K562 (cell line): Measurements from ENCODE around the gene EYA2. TPM values are rescaled to one million over a fixed set of nuclear protein-coding genes. Genes with fewer than 3 reads are reported as not detected.

ENCODE experiments used
- ATAC-seq: fragments of 200-7000 bp; cut with Tn5 transposase; 3 replicates; pipeline ENCODE4 v1.9.1; 2020; ENCODE audit warnings: moderate library complexity
- BruUV-seq: library from RNA; stranded (reverse); fragments of 400-500 nt; replicated peaks from 2 replicates; lab custom pipeline; 2021; lab: Mats Ljungman, UMichigan
- CTCF ChIA-PET: fragments of 300-600 bp; formaldehyde crosslinking; extraction: SDS; loops from one replicate; lab custom pipeline; 2021; ENCODE audit warnings: low intra/inter-chr PET ratio; lab: Yijun Ruan, JAX
- POLR2A ChIA-PET: fragments of 300-600, 350-650 bp; sonication (Branson Sonifier 250); formaldehyde crosslinking; extraction: SDS; loops from one replicate; lab custom pipeline; 2021; ENCODE audit warnings: antibody characterized with exemption, inconsistent platforms; lab: Yijun Ruan, JAX
- DNase-seq, 4 experiments: peaks; one replicate each; pipeline versions ENCODE4 v3.0.0 to v3.0.0-alpha.2; 2011 to 2018; ENCODE audit warnings: low spot score in 3 of 4, mixed read lengths in 3 of 4; ENCODE audit errors: extremely low read depth in 1 of 4
- FAIRE-seq: peaks from 2 replicates; lab custom pipeline; 2011; peaks lifted over from hg19 to GRCh38; lab: Jason Lieb, UNC
- H2AFZ ChIP-seq: 2 replicates; pipeline ENCODE4 v1.6.0; 2011; ENCODE audit warnings: low read depth, low read length, control low read depth, inconsistent platforms
- H3K27ac ChIP-seq: fragments of 200-600 bp; 3 replicates; pipeline ENCODE4 v1.8.0; 2011; ENCODE audit warnings: low read depth, mild to moderate bottlenecking, control low read depth, inconsistent platforms, low read length, moderate library complexity, mixed read lengths; ENCODE audit errors: extremely low read depth
- H3K27me3 ChIP-seq, 2 experiments: fragments of 300-600 bp in 1 of 2; 2 replicates in 1 of 2; 3 replicates in 1 of 2; pipeline versions ENCODE4 v1.6.0 to v1.8.0; 2011; ENCODE audit warnings: inconsistent platforms in 2 of 2, low read length in 2 of 2, mild to moderate bottlenecking in 1 of 2, mixed read lengths in 1 of 2, moderate library complexity in 1 of 2; ENCODE audit not compliant: control insufficient read depth in 2 of 2, insufficient read depth in 2 of 2
- H3K36me3 ChIP-seq: fragments of 300-600 bp; 3 replicates; pipeline ENCODE4 v1.8.0; 2011; ENCODE audit warnings: mild to moderate bottlenecking, low read length, inconsistent platforms; ENCODE audit not compliant: control insufficient read depth, insufficient read depth
- H3K4me1 ChIP-seq, 2 experiments: fragments of 200-600 bp in 1 of 2; replicated peaks in 1 of 2; 2 replicates in 1 of 2; 3 replicates in 1 of 2; pipeline versions ENCODE4 v1.5.1 to v1.8.0; 2011; ENCODE audit warnings: inconsistent platforms in 2 of 2, low read length in 2 of 2, mild to moderate bottlenecking in 1 of 2, mixed read lengths in 1 of 2, moderate library complexity in 1 of 2; ENCODE audit not compliant: control insufficient read depth in 2 of 2, insufficient read depth in 2 of 2
- H3K4me2 ChIP-seq: 2 replicates; pipeline ENCODE4 v1.6.1; 2011; ENCODE audit warnings: low read length, control low read depth, inconsistent platforms, mixed read lengths; ENCODE audit not compliant: insufficient read depth
- H3K4me3 ChIP-seq: fragments of 200-600 bp; sonication (generic), shearing (Covaris generic); 2 replicates; pipeline ENCODE4 v1.5.1; 2016; ENCODE audit warnings: control low read depth, inconsistent platforms
- H3K79me2 ChIP-seq: fragments of 200-600 bp; 3 replicates; pipeline ENCODE4 v1.8.0; 2011; ENCODE audit warnings: low read length, inconsistent platforms; ENCODE audit not compliant: control insufficient read depth, insufficient read depth
- H3K9ac ChIP-seq, 2 experiments: 2 replicates each; pipeline versions ENCODE4 v1.6.0 to v1.6.1; 2011; ENCODE audit warnings: low read depth in 2 of 2, low read length in 2 of 2, control low read depth in 1 of 2, inconsistent platforms in 1 of 2, mild to moderate bottlenecking in 1 of 2, mixed read lengths in 1 of 2; ENCODE audit not compliant: insufficient read depth in 1 of 2
- H3K9me1 ChIP-seq: one replicate; pipeline ENCODE4 v1.6.0; 2011; ENCODE audit warnings: inconsistent platforms, mild to moderate bottlenecking, low read length, moderate library complexity; ENCODE audit not compliant: control insufficient read depth, insufficient read depth
- H3K9me3 ChIP-seq: replicated peaks from 2 replicates; pipeline ENCODE4 v1.5.1; 2011; ENCODE audit warnings: low read depth, low read length, inconsistent platforms; ENCODE audit not compliant: control insufficient read depth, insufficient read depth
- H4K20me1 ChIP-seq: replicated peaks from 2 replicates; pipeline ENCODE4 v1.6.1; 2011; ENCODE audit warnings: low read length, inconsistent platforms, mixed read lengths; ENCODE audit not compliant: control insufficient read depth, insufficient read depth
- KLF16 ChIP-seq: IDR thresholded peaks from 2 replicates; pipeline ENCODE4 v1.6.1; 2016; ENCODE audit warnings: antibody characterized with exemption
- POLR2A ChIP-seq: fragments of 450-650 bp; conservative IDR thresholded peaks from 2 replicates; pipeline ENCODE4 v1.6.1; 2016
- POLR2B ChIP-seq: fragments of 450-650 bp; IDR thresholded peaks from 2 replicates; pipeline ENCODE4 v1.6.1; 2018; ENCODE audit warnings: low read depth; ENCODE audit not compliant: partially characterized antibody
- SMARCA5 ChIP-seq: fragments of 450-650 bp; IDR thresholded peaks from 2 replicates; pipeline ENCODE4 v1.6.1; 2016
- SOX6 ChIP-seq: fragments of 450-650 bp; IDR thresholded peaks from 2 replicates; pipeline ENCODE4 v1.6.1; 2014; ENCODE audit warnings: mild to moderate bottlenecking
- SUPT5H ChIP-seq: fragments of 450-650 bp; IDR thresholded peaks from 2 replicates; pipeline ENCODE4 v1.6.1; 2016
- TCF15 ChIP-seq: fragments of 250-450 bp; sonication (Bioruptor Pico); IDR thresholded peaks from 2 replicates; pipeline ENCODE4 v1.8.0; 2022; ENCODE audit warnings: moderate library complexity, mild to moderate bottlenecking, inconsistent platforms
- ZBTB1 ChIP-seq: sonication (generic); formaldehyde crosslinking; IDR thresholded peaks from 2 replicates; pipeline ENCODE4 v1.8.1; 2023; ENCODE audit warnings: missing genetic modification reagents, low read depth, mild to moderate bottlenecking, borderline replicate concordance
- ZBTB43 ChIP-seq: sonication (generic); formaldehyde crosslinking; IDR thresholded peaks from 2 replicates; pipeline ENCODE4 v1.8.0; 2023; ENCODE audit warnings: mild to moderate bottlenecking, missing genetic modification reagents
- ZNF407 ChIP-seq: fragments of 450-650 bp; IDR thresholded peaks from 2 replicates; pipeline ENCODE4 v1.6.1; 2016; ENCODE audit warnings: low read depth
- ZNF76 ChIP-seq: fragments of 250-450 bp; sonication (Bioruptor Pico); IDR thresholded peaks from 2 replicates; pipeline ENCODE4 v1.4.0; 2020; ENCODE audit warnings: mild to moderate bottlenecking, moderate library complexity, borderline replicate concordance
- WGBS: fragments of 100-300 bp; shearing (Covaris generic); methylation state at CpG from one replicate; pipeline ENCODE4 v1.1.6; 2016; ENCODE audit warnings: low coverage, mixed read lengths; ENCODE audit not compliant: insufficient coverage; ENCODE audit errors: missing lambda C conversion rate; 5-methylcytosine and 5-hydroxymethylcytosine counted together
- in situ Hi-C: fragments of 300-500 bp; cut with MboI; formaldehyde crosslinking; loops from 4 replicates; pipeline ENCODE4 v1.15.0; 2018; ENCODE audit warnings: inconsistent platforms, mixed read lengths
- intact Hi-C: fragments of 100-400 bp; cut with micrococcal nuclease; formaldehyde crosslinking; loops from 2 replicates; pipeline ENCODE4 v1.14.2; 2022
- polyA plus RNA-seq, 8 experiments: library from polyadenylated mRNA; depleted of rRNA in 4 of 8; stranded (reverse) in 5 of 8; unstranded in 3 of 8; fragments of >200 nt; fragmentation: Nextera tagmentation in 2 of 8; fragmentation: Illumina TruSeq in 1 of 8; extraction: Ambion mirVana in 2 of 8; extraction: Trizol in 1 of 8; gene quantifications; 2 replicates each; pipeline versions ENCODE4 v1.2.1 to v1.2.3, GENCODE V29; 2011 to 2014; ENCODE audit warnings: inconsistent platforms in 1 of 8, missing spikeins in 1 of 8
- total RNA-seq, 7 experiments: library from RNA; depleted of rRNA in 6 of 7; stranded (reverse); fragments of >200 nt in 6 of 7; fragmentation: Illumina TruSeq in 2 of 7; extraction: Trizol in 2 of 7; gene quantifications; 2 replicates each; pipeline versions ENCODE4 v1.2.1 to v1.2.3, GENCODE V29; 2011 to 2021; ENCODE audit warnings: low replicate concordance in 1 of 7

Gene EYA2
- total and polyA plus RNA-seq, 9 of the 15 experiments (the other 6 are each of a cell fraction or from before 2014, with no cell fraction given), result 0.03 TPM; not detected in 8

GRCh38 chr20:47206962-47207641, 312.5 kb downstream of the EYA2 start:
- Histone ChIP-seq H3K9me3 (no peaks in the 10 kb centered on the region), H4K20me1 (0 out of 2 replicates have a peak, but pooled peaks cover 14% of the 10 kb centered on the region), H3K9ac (peak overlapping the region in 1 of 2 experiments; percentile 76; a peak in 1 of 4 replicates), H3K4me2 (no peak overlapping the region), H3K79me2 (peaks cover 2% of the 10 kb centered on the region; the same call in 1 of the 3 replicates), H3K27ac (peak overlapping the region; percentile 10; the same call in 1 of the 3 replicates), H3K4me3 (no peak overlapping the region), H2AFZ (no peak overlapping the region), H3K9me1 (no peaks in the 10 kb centered on the region), H3K27me3 (no peaks in the 10 kb centered on the region), H3K4me1 (peaks cover 12 to 16% of the 10 kb centered on the region in 2 experiments; a peak in 3 of 5 replicates), H3K36me3 (peaks cover 40% of the 10 kb centered on the region)
- no TSS peak for BruUV-seq
- intact Hi-C loops (no loop called here), in situ Hi-C loops (loop anchor here (10.0 kb wide), 1 partner anchor 418 kb away; no protein-coding TSS in a partner anchor)
- CTCF ChIA-PET, result no interaction called here
- FAIRE-seq (no peak), ATAC-seq (peak; percentile 4), DNase-seq (no peak)
- POLR2A ChIA-PET, result interaction anchor here (0.9 to 2.8 kb wide), 6 partner anchors 10 to 177 kb away, joined by 4 to 12 read pairs (median 4); no protein-coding TSS in a partner anchor
- 53% methylated on average over 9 of the region's 9 CpGs for WGBS
- TF ChIP-seq SOX6, result no peak
- no peak for TF ChIP-seq ZBTB1 (CRISPR knock-in tag)
- TF ChIP-seq POLR2B, result peak; percentile 2
- 0 out of 2 replicates have a peak, but pooled peaks have one; percentile 17 for TF ChIP-seq SUPT5H
- no peak for TF ChIP-seq KLF16
- TF ChIP-seq SMARCA5, result no peak
- no peak for TF ChIP-seq TCF15 (CRISPR knock-in tag)
- no peak for TF ChIP-seq ZNF76 (CRISPR knock-in tag)
- TF ChIP-seq ZBTB43 (CRISPR knock-in tag), result no peak
- peak; percentile 14; the same call in 1 of the 2 replicates for TF ChIP-seq POLR2A
- TF ChIP-seq ZNF407, result no peak
